DND-41 (cell line): ENCODE measurements around the gene CFAP54.

Experiments
- CTCF ChIP-seq: IDR thresholded peaks from 2 replicates; pipeline ENCODE4 v1.5.1; 2012; ENCODE audit warnings: borderline replicate concordance, low read length, moderate library complexity, mild to moderate bottlenecking; ENCODE audit not compliant: poor library complexity, severe bottlenecking; ENCODE audit errors: extremely low read depth
- EZH2 ChIP-seq: IDR thresholded peaks from 3 replicates; pipeline ENCODE4 v1.6.1; 2012; ENCODE audit warnings: borderline replicate concordance, low read depth, mild to moderate bottlenecking, moderate library complexity, low read length, inconsistent platforms; ENCODE audit not compliant: severe bottlenecking

DNA sequence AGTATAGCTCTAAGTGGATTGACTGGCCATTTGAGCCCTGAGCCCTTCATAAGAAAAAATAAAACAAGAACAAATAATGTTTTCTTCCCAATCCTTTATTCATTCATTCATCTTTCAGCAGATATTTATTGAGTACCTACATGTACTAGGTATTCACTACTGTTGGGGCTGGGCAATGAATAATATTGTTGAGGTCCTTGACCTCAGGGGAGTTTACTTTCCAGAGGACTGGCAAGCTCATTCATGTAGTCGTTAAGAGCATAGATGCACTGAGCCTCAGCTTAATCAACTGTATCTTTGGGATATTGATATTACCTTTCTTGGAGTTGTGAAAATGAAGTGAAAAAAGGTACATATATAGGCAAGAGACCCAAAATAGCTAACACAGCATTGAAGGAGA lies 7.6 kb downstream of the CFAP54 start:
- TF ChIP-seq CTCF = no peak
- no peak for TF ChIP-seq EZH2
